ENCODE data around the gene TBC1D26.
"Not testable (repeated sequence)": the region's sequence is repeated elsewhere in the genome, so short reads cannot be mapped to it uniquely, and the experiment has no call there.

Gene TBC1D26

DNA sequence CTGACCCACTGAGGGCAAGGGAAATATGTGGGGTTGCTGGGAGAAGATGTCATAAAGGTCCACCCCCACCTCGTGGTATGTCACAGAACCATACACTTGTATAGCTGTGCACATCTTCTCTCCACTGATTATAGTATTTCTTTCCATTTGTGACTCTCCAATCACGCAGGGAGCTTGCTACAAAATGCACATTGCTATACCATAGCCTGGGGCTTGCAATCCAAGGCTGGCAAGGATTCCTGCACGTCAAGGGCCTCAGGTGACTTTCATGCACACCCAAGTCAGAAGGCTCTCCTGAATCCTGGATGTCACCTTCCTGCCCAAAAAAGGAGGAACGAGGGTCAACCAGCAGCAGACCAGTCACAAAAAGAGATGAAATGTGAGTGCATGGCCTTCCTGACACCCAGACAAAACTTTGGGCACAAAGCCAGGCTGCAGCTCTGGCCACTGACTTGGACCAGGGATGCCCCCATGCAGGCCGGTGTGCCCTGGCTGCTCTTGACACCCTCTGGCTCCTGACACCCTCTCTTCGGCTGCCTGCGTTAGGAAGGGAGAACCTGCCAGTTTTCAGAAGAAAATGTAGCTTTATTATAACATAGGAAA lies 12.1 kb downstream of the TBC1D26 start:
- no peak for DNase-seq

DNA sequence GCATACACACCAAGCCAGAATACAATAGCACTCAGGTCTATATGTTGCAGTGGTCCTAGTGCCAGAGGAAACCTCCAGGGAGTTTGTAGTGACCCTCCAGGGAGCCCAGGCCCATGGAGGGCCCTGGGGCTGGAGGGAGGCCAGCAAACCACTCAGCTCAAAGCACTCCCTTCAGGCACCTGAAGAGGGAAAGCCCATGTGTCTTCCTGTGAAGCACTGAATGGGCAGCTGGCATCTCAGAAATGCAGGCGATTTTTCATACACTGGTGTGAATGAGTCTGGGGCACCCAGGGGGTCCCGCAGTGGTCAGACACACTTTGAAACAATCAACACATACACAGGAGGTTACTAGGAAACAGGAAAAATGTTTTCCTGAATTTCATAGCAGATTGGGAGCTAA lies 12.8 kb downstream of the TBC1D26 start:
- no peak for DNase-seq

DNA sequence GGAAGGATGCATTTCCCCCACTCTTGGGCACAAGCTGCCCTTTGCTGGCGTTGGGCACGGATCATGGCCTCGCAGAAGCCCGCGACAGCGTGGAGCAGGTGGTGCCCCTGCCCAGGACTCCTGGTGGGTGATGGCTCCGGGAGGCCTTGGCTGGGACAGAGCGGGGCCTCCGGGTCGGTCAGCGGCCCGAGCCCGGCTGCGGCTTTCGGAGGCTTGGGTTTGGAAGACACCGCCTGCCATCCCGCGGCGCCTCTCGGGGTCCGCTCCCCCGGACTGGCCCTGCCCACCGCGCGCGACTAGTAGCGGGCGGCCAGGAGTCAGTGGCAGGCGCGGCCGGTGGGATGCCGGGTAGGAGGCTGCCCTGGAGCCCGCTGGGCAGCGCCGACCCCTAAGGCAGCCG lies 17.3 kb downstream of the TBC1D26 start:
- DNase-seq, result not testable (repeated sequence)

DNA sequence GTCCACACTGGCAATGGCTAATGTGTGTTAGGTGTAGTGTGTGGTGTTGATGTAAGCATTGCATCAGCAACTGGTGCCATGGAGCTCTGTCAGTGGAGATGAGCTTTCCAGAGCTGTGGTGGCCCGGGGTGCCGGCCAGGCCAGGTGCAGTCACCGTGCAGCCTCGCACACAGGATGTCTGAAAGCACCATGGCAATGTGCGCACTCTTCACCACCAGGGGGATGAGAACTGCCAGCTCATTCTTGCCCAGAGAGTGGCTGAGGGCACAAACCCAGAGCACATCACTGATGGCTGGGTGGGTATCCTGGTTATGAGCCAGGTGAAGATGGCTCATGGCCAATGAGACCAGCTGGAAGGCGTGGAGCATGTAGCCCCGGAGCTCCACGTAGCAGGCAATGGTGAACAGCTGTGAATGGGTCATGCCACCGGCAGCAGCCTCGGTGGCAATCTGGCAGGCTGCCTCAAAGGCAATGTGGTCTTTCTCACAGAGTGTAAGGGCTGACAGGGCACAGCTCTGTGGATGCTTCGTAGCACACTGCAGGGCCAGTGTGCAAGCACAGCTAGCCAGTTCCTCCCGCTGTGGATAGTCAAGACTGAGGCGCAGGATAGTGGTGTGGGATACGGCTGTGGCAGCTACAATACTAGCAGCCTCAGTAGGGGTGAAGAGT lies 36.9 kb downstream of the TBC1D26 start:
- not testable (repeated sequence) for DNase-seq

DNA sequence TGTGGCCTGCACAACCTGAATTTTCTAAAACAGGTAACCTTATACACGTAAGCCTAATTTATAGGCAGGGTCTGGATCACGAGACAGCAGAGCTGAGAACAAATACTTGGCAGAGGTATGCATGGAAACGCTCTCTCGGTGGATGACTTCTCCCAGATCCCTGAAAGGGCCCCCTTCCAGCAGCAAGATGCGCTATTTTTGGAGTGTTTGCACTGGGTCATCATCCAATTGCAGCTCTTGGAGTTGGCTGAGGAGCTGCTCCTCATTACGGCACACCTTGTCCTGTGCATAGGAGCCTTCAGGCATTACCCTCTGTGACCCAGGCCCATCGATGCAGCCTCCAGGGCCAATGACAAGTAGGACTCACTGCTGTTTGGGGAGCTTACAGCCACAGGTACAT lies 38.6 kb downstream of the TBC1D26 start:
- not testable (repeated sequence) for DNase-seq

DNA sequence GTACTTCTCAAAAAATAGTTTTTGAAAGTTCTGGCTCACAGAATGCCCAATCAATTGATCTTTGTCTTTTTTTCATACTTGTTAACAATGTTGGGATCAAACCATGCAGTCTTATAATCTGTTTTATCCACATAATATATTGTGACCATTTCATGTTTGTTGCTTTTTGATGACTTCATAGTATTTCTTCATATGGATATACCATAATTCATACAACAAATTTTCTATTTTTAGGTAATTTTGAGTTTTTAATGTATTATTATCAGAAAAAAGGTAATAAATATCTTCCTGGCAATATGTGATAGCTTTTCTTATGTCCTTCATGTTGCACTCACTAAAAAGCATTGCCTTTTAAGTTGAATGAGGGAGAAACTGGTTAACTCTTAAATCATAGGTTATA lies 44.8 kb downstream of the TBC1D26 start:
- DNase-seq, result no peak

DNA sequence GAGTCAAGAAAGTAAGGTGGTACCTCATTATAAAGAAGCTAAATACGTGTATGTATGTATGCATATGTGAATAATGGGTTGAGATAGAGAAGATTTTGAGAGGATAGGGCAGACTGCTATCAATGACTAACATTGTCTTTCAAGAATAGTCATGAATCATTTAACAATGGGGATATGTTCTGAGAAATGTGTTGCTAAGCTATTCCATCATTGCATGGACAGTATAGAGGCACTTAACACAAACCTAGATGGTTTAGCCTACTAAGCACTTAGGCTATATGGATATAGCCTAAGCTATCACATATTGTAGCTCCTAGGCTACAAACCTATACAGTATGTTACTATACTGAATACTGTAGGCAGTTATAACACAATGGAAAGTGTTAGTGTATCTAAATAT lies 45.2 kb downstream of the TBC1D26 start:
- no peak for DNase-seq

DNA sequence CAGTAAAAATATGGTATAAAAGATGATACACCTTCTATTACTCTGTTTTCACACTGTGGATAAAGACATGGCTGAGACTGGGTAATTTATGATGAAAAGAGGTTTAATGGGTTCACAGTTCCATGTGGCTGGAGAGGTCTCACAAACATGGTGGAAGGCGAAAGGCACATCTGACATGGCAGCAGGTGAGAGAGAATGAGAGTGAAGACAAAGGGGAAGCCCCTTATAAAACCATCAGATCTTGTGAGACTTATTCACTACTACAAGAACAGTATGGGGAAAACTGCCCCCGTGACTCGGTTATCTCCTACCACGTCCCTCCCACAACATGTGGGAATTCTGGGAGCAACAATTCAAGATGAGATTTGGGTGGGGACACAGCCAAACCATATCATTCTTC lies 45.6 kb downstream of the TBC1D26 start:
- no peak for DNase-seq

DNA sequence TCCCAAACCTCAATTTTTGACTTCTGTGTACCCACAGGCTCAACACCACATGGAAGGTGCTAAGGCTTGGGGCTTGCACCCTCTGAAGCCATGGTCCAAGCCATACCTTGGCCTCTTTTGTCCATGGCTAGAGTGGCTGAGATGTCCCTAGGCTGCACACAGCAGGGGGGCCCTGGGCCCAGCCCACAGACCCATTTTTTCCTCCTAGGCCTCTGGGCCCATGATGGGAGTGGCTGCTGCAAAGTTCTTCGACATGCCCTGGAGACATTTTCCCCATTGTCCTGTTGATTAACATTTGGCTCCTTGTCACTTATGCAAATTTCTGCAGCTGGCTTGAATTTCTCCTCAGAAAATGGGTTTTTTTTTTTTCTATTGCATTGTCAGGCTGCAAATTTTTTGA lies 47.0 kb downstream of the TBC1D26 start:
- no peak for DNase-seq

DNA sequence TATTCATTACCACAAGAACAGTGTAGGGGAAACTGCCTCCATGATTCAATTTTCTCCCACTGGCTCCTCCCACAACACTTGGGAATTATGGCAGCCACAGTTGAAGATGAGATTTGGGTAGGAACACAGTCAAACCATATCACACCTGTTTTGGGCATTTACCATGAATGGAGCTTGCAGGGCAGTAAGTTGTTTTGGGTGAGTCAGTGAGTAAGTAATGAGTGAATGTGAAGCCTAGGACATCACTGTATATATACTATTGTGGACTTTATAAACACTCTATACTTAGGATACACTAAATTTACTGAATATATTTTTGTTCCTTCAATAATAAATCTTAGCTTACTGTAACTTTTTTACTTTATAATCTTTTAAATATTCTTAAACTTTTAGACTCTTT lies 48.1 kb downstream of the TBC1D26 start:
- no peak for DNase-seq

DNA sequence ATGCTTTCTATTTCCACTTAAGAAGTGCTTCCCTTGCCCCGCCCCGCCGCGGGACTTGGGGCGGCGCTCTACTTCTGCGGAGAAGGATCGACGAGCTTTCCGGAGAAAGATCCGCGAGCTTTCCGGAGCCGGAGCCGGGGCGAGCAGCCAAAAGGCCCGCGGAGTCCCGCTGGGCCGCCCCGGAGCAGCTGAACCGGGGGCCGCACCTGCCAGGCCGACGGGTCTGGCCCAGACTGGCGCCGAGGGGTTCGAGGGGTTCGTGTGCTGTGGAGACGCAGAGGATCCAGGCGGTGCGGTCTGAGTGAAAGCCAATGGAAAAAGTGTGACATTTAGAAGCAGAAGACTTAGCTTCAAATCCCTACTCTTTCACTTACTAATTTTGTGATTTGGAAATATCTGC lies 50.8 kb downstream of the TBC1D26 start:
- DNase-seq, result no peak

DNA sequence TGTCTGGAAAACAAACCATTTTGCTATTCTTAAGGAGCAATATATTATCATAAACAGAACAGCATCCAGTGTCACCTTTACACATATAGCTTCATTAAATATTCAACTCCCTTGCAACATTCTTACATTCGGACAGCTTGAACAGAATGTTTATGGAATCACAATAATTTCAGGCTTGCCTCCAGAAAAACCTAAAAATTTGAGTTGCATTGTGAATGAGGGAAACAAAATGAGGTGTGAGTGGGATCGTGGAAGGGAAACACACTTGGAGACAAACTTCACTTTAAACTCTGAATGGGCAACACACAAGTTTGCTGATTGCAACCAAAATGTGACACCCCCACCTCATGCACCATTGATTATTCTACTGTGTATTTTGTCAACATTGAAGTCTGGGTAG lies 51.4 kb downstream of the TBC1D26 start:
- no peak for DNase-seq

DNA sequence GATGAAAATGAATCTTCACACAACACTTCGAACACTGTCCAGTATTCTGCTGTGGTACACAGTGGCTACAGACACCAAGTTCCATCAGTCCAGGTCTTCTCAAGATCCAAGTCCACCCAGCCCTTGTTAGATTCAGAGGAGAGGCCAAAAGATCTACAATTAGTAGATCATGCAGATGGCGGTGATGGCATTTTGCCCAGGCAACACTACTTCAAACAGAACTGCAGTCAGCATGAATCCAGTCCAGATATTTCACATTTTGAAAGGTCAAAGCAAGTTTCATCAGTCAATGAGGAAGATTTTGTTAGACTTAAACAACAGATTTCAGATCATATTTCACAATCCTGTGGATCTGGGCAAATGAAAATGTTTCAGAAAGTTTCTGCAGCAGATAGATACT lies 52.3 kb downstream of the TBC1D26 start:
- not testable (repeated sequence) for DNase-seq

DNA sequence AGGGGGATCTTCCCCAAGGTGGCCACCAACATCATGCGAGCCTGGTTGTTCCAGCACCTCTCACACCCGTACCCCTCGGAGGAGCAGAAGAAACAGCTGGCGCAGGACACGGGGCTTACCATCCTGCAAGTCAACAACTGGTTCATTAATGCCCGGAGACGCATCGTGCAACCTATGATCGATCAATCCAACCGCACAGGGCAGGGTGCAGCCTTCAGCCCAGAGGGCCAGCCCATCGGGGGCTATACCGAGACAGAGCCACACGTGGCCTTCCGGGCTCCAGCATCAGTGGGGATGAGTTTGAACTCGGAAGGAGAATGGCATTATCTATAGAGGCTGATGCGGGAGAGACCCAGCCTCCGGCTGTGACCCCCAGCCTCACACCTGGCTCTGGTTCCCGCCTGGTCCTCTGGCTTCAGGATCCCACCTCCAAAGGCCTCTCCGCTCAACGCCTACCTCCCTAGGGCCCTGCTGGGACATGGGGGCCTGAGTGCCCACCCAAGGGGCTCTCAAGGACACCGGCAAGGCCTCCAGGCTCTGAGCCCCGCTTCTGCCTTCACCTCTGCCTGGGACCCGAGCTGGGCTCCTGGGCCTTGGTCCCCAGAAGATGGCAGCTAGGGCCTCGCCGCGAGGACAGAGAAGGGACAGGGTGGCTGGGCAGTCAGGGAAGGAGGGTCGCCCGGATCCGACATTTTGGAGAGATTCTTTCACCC lies 55.4 kb downstream of the TBC1D26 start:
- DNase-seq, result not testable (repeated sequence)

DNA sequence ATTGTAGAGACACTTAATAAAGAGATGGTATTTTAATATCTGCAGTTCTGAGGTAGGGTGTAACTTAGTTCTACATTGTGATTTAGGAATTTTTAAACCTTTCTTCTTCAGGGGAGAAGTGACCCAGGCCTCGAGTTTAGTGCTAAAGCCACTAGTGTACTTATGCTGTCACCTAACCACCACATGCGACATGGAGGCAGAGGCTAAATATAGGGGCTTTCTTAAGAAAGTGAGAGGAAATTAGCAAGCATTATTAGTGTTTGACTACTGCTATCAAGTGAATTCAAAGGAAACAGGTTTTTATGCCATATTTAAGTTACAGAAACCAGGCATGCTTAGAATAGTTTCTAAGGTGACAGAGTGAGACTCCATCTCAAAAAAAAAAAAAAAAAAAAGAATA lies 56.3 kb downstream of the TBC1D26 start:
- not testable (repeated sequence) for DNase-seq

Measured in activated CD4-positive, alpha-beta T cell treated with anti-CD3 and anti-CD28 coated beads, Interleukin-2, amount 50 U/mL, for 16 hours (primary cell).